ENCODE measurements around the gene NFE2L1. TPM values are rescaled to one million over a fixed set of nuclear protein-coding genes. Genes with fewer than 3 reads are reported as not detected.

Gene NFE2L1
- total and polyA plus RNA-seq, 9 of the 15 experiments (the other 6 are each of a cell fraction or from before 2014, with no cell fraction given), result 2.0 to 68.6 (median 39.7) TPM

GRCh38 chr17:48101012-48101720 is 53.0 kb downstream of the NFE2L1 start, which contains the start of gene CBX1 (continued):
- TF ChIP-seq CHD7 (IDR thresholded peaks at IDR 0.05; ENCODE audit: low read depth, low read length) (no peak), NONO (IDR thresholded peaks at IDR 0.05; ENCODE audit: low read depth in 2 of 2, low read length in 1 of 2) (no peak; a peak in 1 of 4 replicates), HES1 (IDR thresholded peaks at IDR 0.05; ENCODE audit: low read depth) (no peak), ZNF668 (CRISPR knock-in tag; IDR thresholded peaks at IDR 0.05) (no peak), FOXM1 (IDR thresholded peaks at IDR 0.05; ENCODE audit: low read depth) (peak; percentile 72; the same call in 1 of the 2 replicates), FOXM1 (CRISPR knock-in tag; IDR thresholded peaks at IDR 0.05; ENCODE audit: low read depth) (0 out of 2 replicates have a peak, but pooled peaks have one; percentile 64), ZNF717 (CRISPR knock-in tag; IDR thresholded peaks at IDR 0.05) (no peak), EWSR1 (IDR thresholded peaks at IDR 0.05; ENCODE audit: borderline replicate concordance, low read depth, partially characterized antibody) (no peak), THAP7 (CRISPR knock-in tag; IDR thresholded peaks at IDR 0.05) (no peak)
- TF ChIP-seq, protein P1, sequence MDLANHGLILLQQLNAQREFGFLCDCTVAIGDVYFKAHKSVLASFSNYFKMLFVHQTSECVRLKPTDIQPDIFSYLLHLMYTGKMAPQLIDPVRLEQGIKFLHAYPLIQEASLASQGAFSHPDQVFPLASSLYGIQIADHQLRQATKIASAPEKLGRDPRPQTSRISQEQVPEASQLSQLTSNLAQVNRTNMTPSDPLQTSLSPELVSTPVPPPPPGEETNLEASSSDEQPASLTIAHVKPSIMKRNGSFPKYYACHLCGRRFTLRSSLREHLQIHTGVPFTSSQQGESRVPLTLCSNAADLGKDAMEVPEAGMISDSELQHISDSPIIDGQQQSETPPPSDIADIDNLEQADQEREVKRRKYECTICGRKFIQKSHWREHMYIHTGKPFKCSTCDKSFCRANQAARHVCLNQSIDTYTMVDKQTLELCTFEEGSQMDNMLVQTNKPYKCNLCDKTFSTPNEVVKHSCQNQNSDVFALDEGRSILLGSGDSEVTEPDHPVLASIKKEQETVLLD (IDR thresholded peaks at IDR 0.05), result peak; percentile 72; the same call in 1 of the 2 replicates
